Neural cell (in vitro differentiated cells): Measurements from ENCODE around the gene SLC41A3. TPM values are rescaled to one million over a fixed set of nuclear protein-coding genes. Genes with fewer than 3 reads are reported as not detected.

Experiments used
- H2AFZ ChIP-seq: fragments of 200-600, 300-800 bp; sonication (generic), shearing (Covaris generic); 2 replicates; pipeline ENCODE4 v1.6.0; 2014; ENCODE audit warnings: low read depth, mild to moderate bottlenecking, antibody characterized with exemption, low read length, moderate library complexity
- H3F3A ChIP-seq: fragments of 200-600 bp; shearing (Covaris generic); 2 replicates; pipeline ENCODE4 v1.6.1; 2016; ENCODE audit warnings: mild to moderate bottlenecking, moderate library complexity, mixed read lengths, antibody characterized with exemption, low read length; ENCODE audit not compliant: insufficient read depth, poor library complexity, severe bottlenecking
- H3K27ac ChIP-seq: fragments of 200-600, 300-800 bp; sonication (generic), shearing (Covaris generic); 2 replicates; pipeline ENCODE4 v1.5.1; 2014; ENCODE audit warnings: mild to moderate bottlenecking, low read length, moderate library complexity
- H3K27me3 ChIP-seq: fragments of 300-800, 200-600 bp; sonication (generic), shearing (Covaris generic); 2 replicates; pipeline ENCODE4 v1.6.0; 2014; ENCODE audit warnings: mild to moderate bottlenecking, low read depth, low read length, moderate library complexity; ENCODE audit not compliant: insufficient read depth
- H3K36me3 ChIP-seq: fragments of 300-800, 200-600 bp; sonication (generic), shearing (Covaris generic); 2 replicates; pipeline ENCODE4 v1.5.1; 2014; ENCODE audit warnings: mild to moderate bottlenecking, antibody characterized with exemption, low read length, moderate library complexity; ENCODE audit not compliant: insufficient read depth
- H3K4me2 ChIP-seq: fragments of 300-800, 200-600 bp; sonication (generic), shearing (Covaris generic); 2 replicates; pipeline ENCODE4 v1.6.0; 2014; ENCODE audit warnings: mild to moderate bottlenecking, low read length
- H3K4me3 ChIP-seq: fragments of 300-800, 200-600 bp; sonication (generic), shearing (Covaris generic); 2 replicates; pipeline ENCODE4 v1.5.1; 2014; ENCODE audit warnings: mild to moderate bottlenecking, low read length, moderate library complexity
- H3K79me2 ChIP-seq: fragments of 200-600 bp; shearing (Covaris generic); replicated peaks from 2 replicates; pipeline ENCODE4 v1.6.0; 2014; ENCODE audit warnings: mild to moderate bottlenecking, low read length, moderate library complexity; ENCODE audit not compliant: insufficient read depth
- H3K9ac ChIP-seq: fragments of 300-800, 200-600 bp; sonication (generic), shearing (Covaris generic); 2 replicates; pipeline ENCODE4 v1.6.1; 2016; ENCODE audit warnings: mild to moderate bottlenecking, low read length, mixed read lengths
- H3K9me2 ChIP-seq: fragments of 200-600 bp; shearing (Covaris generic); 2 replicates; pipeline ENCODE4 v1.6.1; 2016; ENCODE audit warnings: mild to moderate bottlenecking, low read length, mixed read lengths; ENCODE audit not compliant: insufficient read depth
- H3K9me3 ChIP-seq: fragments of 200-600, 300-800 bp; sonication (generic), shearing (Covaris generic); 2 replicates; pipeline ENCODE4 v1.6.1; 2016; ENCODE audit warnings: mild to moderate bottlenecking, mixed run types, low read length, moderate library complexity, mixed read lengths
- H4K20me1 ChIP-seq: fragments of 200-600 bp; shearing (Covaris generic); 2 replicates; pipeline ENCODE4 v1.6.1; 2016; ENCODE audit warnings: mild to moderate bottlenecking, mixed run types; ENCODE audit not compliant: insufficient read depth
- EP300 ChIP-seq: fragments of 450-650 bp; conservative IDR thresholded peaks from 2 replicates; pipeline ENCODE4 v1.6.1; 2014; ENCODE audit warnings: antibody characterized with exemption, mild to moderate bottlenecking, moderate library complexity; ENCODE audit not compliant: poor library complexity, severe bottlenecking
- EZH2 ChIP-seq: fragments of 200-600, 300-800 bp; shearing (Covaris generic), sonication (generic); IDR thresholded peaks from 2 replicates; pipeline ENCODE4 v1.6.1; 2014; ENCODE audit warnings: antibody characterized with exemption, low read length, borderline replicate concordance, mild to moderate bottlenecking; ENCODE audit not compliant: insufficient read depth, poor library complexity, severe bottlenecking
- MXI1 ChIP-seq: fragments of 450-650 bp; conservative IDR thresholded peaks from 2 replicates; pipeline ENCODE4 v1.6.1; 2014; ENCODE audit warnings: antibody characterized with exemption, mild to moderate bottlenecking; ENCODE audit not compliant: poor library complexity, severe bottlenecking
- POLR2AphosphoS5 ChIP-seq: IDR thresholded peaks from 2 replicates; pipeline ENCODE4 v1.6.1; 2012
- RAD21 ChIP-seq: fragments of 450-650 bp; conservative IDR thresholded peaks from 2 replicates; pipeline ENCODE4 v1.6.1; 2014; ENCODE audit warnings: antibody characterized with exemption, mild to moderate bottlenecking, moderate library complexity
- SMC3 ChIP-seq: fragments of 450-650 bp; conservative IDR thresholded peaks from 2 replicates; pipeline ENCODE4 v1.6.1; 2014; ENCODE audit warnings: antibody characterized with exemption, mild to moderate bottlenecking, moderate library complexity; ENCODE audit not compliant: poor library complexity
- TAF1 ChIP-seq: IDR thresholded peaks from 2 replicates; pipeline ENCODE4 v1.6.1; 2012; ENCODE audit warnings: low read depth
- polyA plus RNA-seq: library from polyadenylated mRNA; depleted of rRNA; stranded (reverse); fragments of >200 nt; gene quantifications from 2 replicates; pipeline ENCODE4 v1.2.3, GENCODE V29; 2014
- TF ChIP-seq, protein P1 (sequence below): fragments of 450-650 bp; IDR thresholded peaks from 2 replicates; pipeline ENCODE4 v1.5.1; 2014; ENCODE audit warnings: antibody characterized with exemption, mild to moderate bottlenecking, moderate library complexity; ENCODE audit not compliant: poor library complexity, severe bottlenecking
- TF ChIP-seq, protein P2 (sequence below): IDR thresholded peaks from 2 replicates; pipeline ENCODE4 v1.6.1; 2012; ENCODE audit warnings: borderline replicate concordance

SLC41A3 gene
- polyA plus RNA-seq, 1 donor from 2014 or later = 80.0 TPM

DNA sequence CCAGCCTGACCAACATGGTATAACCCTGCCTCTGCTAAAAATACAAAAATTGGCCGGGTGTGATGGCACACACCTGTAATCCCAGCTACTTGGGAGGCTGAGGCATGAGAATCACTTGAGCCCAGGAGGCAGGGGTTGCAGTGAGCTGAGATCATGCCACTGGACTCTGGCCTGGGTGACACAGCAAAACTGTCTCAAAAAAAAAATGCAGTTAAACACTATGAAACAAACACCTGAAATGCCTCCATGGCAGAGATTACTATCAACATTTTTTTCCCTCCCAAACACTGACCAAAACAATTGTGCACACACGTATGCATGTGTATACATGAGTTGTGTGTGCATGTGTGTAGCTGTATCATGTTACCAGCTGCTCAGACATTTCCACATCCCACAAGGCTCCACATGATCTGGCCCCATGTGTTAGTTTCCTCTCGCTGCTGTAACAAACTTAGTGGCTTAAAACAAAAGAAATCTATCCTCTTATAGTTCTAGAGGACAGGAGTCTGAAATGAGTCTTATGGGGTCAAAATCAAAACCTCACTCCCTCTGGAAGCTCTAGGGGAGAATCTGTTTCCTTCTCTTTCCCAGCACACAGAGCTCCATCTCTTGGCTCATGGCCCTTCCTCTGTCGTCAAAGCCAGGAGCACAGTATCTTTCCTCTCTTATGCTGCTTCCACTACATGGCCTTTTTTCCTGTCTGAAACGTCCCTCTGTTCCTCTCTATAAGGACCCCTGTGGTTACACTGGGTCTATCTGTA, 34.5 kb downstream of the SLC41A3 start:
- no peak overlapping the region for H3K4me2 ChIP-seq
- no peak overlapping the region for H3K4me3 ChIP-seq
- no peak overlapping the region for H2AFZ ChIP-seq
- H3K9me3 ChIP-seq = no peaks in the 10 kb centered on the region
- no peaks in the 10 kb centered on the region for H3K79me2 ChIP-seq
- H3K27ac ChIP-seq = no peak overlapping the region
- H3K27me3 ChIP-seq = no peaks in the 10 kb centered on the region
- no peaks in the 10 kb centered on the region for H4K20me1 ChIP-seq
- TF ChIP-seq, protein P1, sequence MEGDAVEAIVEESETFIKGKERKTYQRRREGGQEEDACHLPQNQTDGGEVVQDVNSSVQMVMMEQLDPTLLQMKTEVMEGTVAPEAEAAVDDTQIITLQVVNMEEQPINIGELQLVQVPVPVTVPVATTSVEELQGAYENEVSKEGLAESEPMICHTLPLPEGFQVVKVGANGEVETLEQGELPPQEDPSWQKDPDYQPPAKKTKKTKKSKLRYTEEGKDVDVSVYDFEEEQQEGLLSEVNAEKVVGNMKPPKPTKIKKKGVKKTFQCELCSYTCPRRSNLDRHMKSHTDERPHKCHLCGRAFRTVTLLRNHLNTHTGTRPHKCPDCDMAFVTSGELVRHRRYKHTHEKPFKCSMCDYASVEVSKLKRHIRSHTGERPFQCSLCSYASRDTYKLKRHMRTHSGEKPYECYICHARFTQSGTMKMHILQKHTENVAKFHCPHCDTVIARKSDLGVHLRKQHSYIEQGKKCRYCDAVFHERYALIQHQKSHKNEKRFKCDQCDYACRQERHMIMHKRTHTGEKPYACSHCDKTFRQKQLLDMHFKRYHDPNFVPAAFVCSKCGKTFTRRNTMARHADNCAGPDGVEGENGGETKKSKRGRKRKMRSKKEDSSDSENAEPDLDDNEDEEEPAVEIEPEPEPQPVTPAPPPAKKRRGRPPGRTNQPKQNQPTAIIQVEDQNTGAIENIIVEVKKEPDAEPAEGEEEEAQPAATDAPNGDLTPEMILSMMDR = no peak
- TF ChIP-seq TAF1 (no peak), EZH2 (no peak), RAD21 (no peak), EP300 (no peak), SMC3 (no peak), MXI1 (no peak)
- TF ChIP-seq, protein P2, sequence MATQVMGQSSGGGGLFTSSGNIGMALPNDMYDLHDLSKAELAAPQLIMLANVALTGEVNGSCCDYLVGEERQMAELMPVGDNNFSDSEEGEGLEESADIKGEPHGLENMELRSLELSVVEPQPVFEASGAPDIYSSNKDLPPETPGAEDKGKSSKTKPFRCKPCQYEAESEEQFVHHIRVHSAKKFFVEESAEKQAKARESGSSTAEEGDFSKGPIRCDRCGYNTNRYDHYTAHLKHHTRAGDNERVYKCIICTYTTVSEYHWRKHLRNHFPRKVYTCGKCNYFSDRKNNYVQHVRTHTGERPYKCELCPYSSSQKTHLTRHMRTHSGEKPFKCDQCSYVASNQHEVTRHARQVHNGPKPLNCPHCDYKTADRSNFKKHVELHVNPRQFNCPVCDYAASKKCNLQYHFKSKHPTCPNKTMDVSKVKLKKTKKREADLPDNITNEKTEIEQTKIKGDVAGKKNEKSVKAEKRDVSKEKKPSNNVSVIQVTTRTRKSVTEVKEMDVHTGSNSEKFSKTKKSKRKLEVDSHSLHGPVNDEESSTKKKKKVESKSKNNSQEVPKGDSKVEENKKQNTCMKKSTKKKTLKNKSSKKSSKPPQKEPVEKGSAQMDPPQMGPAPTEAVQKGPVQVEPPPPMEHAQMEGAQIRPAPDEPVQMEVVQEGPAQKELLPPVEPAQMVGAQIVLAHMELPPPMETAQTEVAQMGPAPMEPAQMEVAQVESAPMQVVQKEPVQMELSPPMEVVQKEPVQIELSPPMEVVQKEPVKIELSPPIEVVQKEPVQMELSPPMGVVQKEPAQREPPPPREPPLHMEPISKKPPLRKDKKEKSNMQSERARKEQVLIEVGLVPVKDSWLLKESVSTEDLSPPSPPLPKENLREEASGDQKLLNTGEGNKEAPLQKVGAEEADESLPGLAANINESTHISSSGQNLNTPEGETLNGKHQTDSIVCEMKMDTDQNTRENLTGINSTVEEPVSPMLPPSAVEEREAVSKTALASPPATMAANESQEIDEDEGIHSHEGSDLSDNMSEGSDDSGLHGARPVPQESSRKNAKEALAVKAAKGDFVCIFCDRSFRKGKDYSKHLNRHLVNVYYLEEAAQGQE = no peak
- no peaks in the 10 kb centered on the region for H3F3A ChIP-seq
- no peaks in the 10 kb centered on the region for H3K36me3 ChIP-seq
- H3K9ac ChIP-seq = no peak overlapping the region
- no peaks in the 10 kb centered on the region for H3K9me2 ChIP-seq

DNA sequence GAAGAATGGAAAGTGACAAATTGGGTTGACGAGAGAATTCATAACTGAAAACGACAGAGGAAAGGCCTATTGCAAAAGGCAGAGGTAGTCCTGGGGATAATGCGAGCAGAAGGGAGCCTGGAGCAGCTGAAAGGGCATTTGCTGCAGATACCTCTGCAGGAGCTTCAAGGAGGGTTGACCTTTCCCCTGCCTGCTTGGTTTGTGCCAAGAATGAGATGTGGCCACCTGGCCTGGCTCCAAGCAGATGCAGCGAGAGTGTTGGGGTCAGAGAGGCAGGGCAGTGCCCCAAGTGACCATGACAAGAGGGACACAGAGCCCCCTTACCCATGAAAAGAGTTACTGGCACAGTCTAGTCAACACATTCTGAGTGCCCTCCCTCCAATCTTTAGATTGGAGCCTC, 43.5 kb downstream of the SLC41A3 start:
- Histone ChIP-seq H4K20me1 (no peaks in the 10 kb centered on the region), H3K27ac (no peak overlapping the region), H3K4me3 (no peak overlapping the region), H2AFZ (no peak overlapping the region), H3F3A (no peaks in the 10 kb centered on the region), H3K4me2 (no peak overlapping the region), H3K9ac (no peak overlapping the region), H3K27me3 (no peaks in the 10 kb centered on the region), H3K36me3 (no peaks in the 10 kb centered on the region), H3K79me2 (no peaks in the 10 kb centered on the region), H3K9me3 (no peaks in the 10 kb centered on the region), H3K9me2 (no peaks in the 10 kb centered on the region)
- TF ChIP-seq, protein P2 = no peak
- TF ChIP-seq EP300 (no peak), SMC3 (no peak), POLR2AphosphoS5 (no peak), MXI1 (no peak), EZH2 (no peak), TAF1 (no peak), RAD21 (no peak)
- TF ChIP-seq, protein P1 = no peak
